NCI-H748 treated with DMSO at 0.1 percent for 48 hours (cell line): ENCODE data around the gene KRR1.

Experiments used
- DNase-seq: peaks from one replicate; lab custom pipeline; 2025; lab: John Stamatoyannopoulos, UW

KRR1 gene

GRCh38 chr12:75511116-75512048 is at the start of gene KRR1:
Gene KRR1 (minus strand): TSS chr12:75511609. CDS start chr12:75511597, 12 bp downstream.
- peak; percentile 92 for DNase-seq

GRCh38 chr12:75560167-75560566 is 48.8 kb upstream of the KRR1 start:
- no peak for DNase-seq

GRCh38 chr12:75558287-75558686 is 46.9 kb upstream of the KRR1 start:
- no peak for DNase-seq

GRCh38 chr12:75556311-75556899 is 45.0 kb upstream of the KRR1 start:
- DNase-seq: peak; percentile 17

GRCh38 chr12:75554556-75554880 is 43.1 kb upstream of the KRR1 start:
- no peak for DNase-seq

- DNase-seq: no peak
Observed at GRCh38 chr12:75553836-75554555, 42.6 kb upstream of the KRR1 start.

GRCh38 chr12:75553398-75553797 is 42.0 kb upstream of the KRR1 start:
- no peak for DNase-seq

- no peak for DNase-seq
Observed at GRCh38 chr12:75551477-75551876, 40.1 kb upstream of the KRR1 start.

GRCh38 chr12:75550401-75551240 is 39.2 kb upstream of the KRR1 start:
- DNase-seq: no peak

GRCh38 chr12:75549989-75550388 is 38.6 kb upstream of the KRR1 start:
- DNase-seq: no peak

- DNase-seq: peak; percentile 51
Observed at GRCh38 chr12:75548879-75549278, 37.5 kb upstream of the KRR1 start.

GRCh38 chr12:75545636-75546035 is 34.2 kb upstream of the KRR1 start:
- no peak for DNase-seq

- DNase-seq: no peak
Observed at GRCh38 chr12:75543529-75543928, 32.1 kb upstream of the KRR1 start.

- no peak for DNase-seq
Observed at GRCh38 chr12:75542942-75543341, 31.5 kb upstream of the KRR1 start.

GRCh38 chr12:75539889-75540288 is 28.5 kb upstream of the KRR1 start:
- no peak for DNase-seq

GRCh38 chr12:75533239-75533638 is 21.8 kb upstream of the KRR1 start:
- DNase-seq: no peak

- DNase-seq: no peak
Observed at GRCh38 chr12:75529826-75530225, 18.4 kb upstream of the KRR1 start.

GRCh38 chr12:75529316-75529715 is 17.9 kb upstream of the KRR1 start:
- DNase-seq: no peak

- no peak for DNase-seq
Observed at GRCh38 chr12:75528692-75529091, 17.3 kb upstream of the KRR1 start.

- no peak for DNase-seq
Observed at GRCh38 chr12:75528272-75528671, 16.9 kb upstream of the KRR1 start.

- peak; percentile 34 for DNase-seq
Observed at GRCh38 chr12:75526655-75527511, 15.5 kb upstream of the KRR1 start.
